Breast epithelium (tissue), 4 donors: ENCODE results near the gene KLF7. TPM values are rescaled to one million over a fixed set of nuclear protein-coding genes. Genes with fewer than 3 reads are reported as not detected.

Experiments
- DNase-seq, 2 donors: peaks; one replicate each; pipeline ENCODE4 v3.0.0-alpha.2; 2019; ENCODE audit warnings: low spot score in 2 of 2
- H3K27ac ChIP-seq, 2 donors: fragments of 200-600 bp; sonication (generic) in 1 of 2; one replicate each; pipeline ENCODE4 v1.5.1; 2016 to 2019; ENCODE audit warnings: mild to moderate bottlenecking in 1 of 2
- H3K27me3 ChIP-seq, 2 donors: fragments of 200-600 bp; sonication (generic) in 1 of 2; one replicate each; pipeline versions ENCODE4 v1.5.1 to v1.6.0; 2017 to 2019; ENCODE audit warnings: control low read depth in 1 of 2, mild to moderate bottlenecking in 1 of 2
- H3K36me3 ChIP-seq: fragments of 200-600 bp; one replicate; pipeline ENCODE4 v1.5.1; 2019
- H3K4me1 ChIP-seq, 2 donors: fragments of 200-600 bp; sonication (generic); one replicate each; pipeline ENCODE4 v1.5.1; 2016 to 2019; ENCODE audit warnings: control low read depth in 1 of 2
- H3K4me3 ChIP-seq, 3 donors: fragments of 200-600 bp; sonication (generic); 1 replicate in 2 of 3; 2 replicates in 1 of 3; pipeline ENCODE4 v1.5.1; 2016 to 2019; ENCODE audit warnings: mild to moderate bottlenecking in 3 of 3, moderate library complexity in 2 of 3
- H3K9me3 ChIP-seq, 2 donors: fragments of 200-600 bp; sonication (generic) in 1 of 2; one replicate each; pipeline ENCODE4 v1.5.1; 2016 to 2019; ENCODE audit warnings: control low read depth in 1 of 2
- POLR2A ChIP-seq: fragments of 450-650 bp; IDR thresholded peaks from one replicate; pipeline ENCODE4 v1.6.1; 2016; ENCODE audit warnings: antibody characterized with exemption, mild to moderate bottlenecking, moderate library complexity
- POLR2AphosphoS5 ChIP-seq, 3 donors: sonication (generic); formaldehyde crosslinking; IDR thresholded peaks; one replicate each; pipeline ENCODE4 v1.6.1; 2017; ENCODE audit warnings: antibody characterized with exemption in 3 of 3
- intact Hi-C: fragments of 100-400 bp; cut with DNase I; formaldehyde crosslinking; loops from one replicate; pipeline ENCODE4 v1.15.1; 2023; ENCODE audit warnings: low total_unique reads
- total RNA-seq, 3 donors: library from RNA; depleted of rRNA; stranded (reverse); fragments of >200 nt; gene quantifications; one replicate each; pipeline ENCODE4 v1.1.0, GENCODE V29; 2016
- TF ChIP-seq, protein P1 (sequence below), 3 donors: fragments of 450-650 bp; IDR thresholded peaks; one replicate each; pipeline ENCODE4 v1.5.1; 2016 to 2017; ENCODE audit warnings: antibody characterized with exemption in 3 of 3, mild to moderate bottlenecking in 3 of 3, moderate library complexity in 3 of 3

The KLF7 gene
- total RNA-seq, 3 donors from 2014 or later, result 21.0 to 40.7 (median 37.3) TPM

GRCh38 chr2:207160115-207160514 is 5.6 kb downstream of the KLF7 start:
- intact Hi-C loops, result no loop called here

GRCh38 chr2:207159002-207159401 is 6.7 kb downstream of the KLF7 start:
- no peaks in the 10 kb centered on the region for H3K36me3 ChIP-seq
- no peak overlapping the region for H3K27ac ChIP-seq
- TF ChIP-seq POLR2AphosphoS5 (IDR thresholded peaks at IDR 0.05) (no peak), POLR2A (no peak)
- TF ChIP-seq, protein P1, sequence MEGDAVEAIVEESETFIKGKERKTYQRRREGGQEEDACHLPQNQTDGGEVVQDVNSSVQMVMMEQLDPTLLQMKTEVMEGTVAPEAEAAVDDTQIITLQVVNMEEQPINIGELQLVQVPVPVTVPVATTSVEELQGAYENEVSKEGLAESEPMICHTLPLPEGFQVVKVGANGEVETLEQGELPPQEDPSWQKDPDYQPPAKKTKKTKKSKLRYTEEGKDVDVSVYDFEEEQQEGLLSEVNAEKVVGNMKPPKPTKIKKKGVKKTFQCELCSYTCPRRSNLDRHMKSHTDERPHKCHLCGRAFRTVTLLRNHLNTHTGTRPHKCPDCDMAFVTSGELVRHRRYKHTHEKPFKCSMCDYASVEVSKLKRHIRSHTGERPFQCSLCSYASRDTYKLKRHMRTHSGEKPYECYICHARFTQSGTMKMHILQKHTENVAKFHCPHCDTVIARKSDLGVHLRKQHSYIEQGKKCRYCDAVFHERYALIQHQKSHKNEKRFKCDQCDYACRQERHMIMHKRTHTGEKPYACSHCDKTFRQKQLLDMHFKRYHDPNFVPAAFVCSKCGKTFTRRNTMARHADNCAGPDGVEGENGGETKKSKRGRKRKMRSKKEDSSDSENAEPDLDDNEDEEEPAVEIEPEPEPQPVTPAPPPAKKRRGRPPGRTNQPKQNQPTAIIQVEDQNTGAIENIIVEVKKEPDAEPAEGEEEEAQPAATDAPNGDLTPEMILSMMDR (IDR thresholded peaks at IDR 0.05), result no peak
- no peak for DNase-seq
- intact Hi-C loops, result no loop called here
- peaks cover 0 to 11% of the 10 kb centered on the region in 2 donors for H3K4me1 ChIP-seq
- no peaks in the 10 kb centered on the region for H3K27me3 ChIP-seq
- no peaks in the 10 kb centered on the region for H3K9me3 ChIP-seq
- H3K4me3 ChIP-seq, result no peak overlapping the region

More at GRCh38 chr2:207160115-207160514, 5.6 kb downstream of the KLF7 start:
- Histone ChIP-seq H3K27ac (peak overlapping the region in 1 of 2 donors; percentile 6), H3K4me1 (peaks cover 0 to 11% of the 10 kb centered on the region in 2 donors), H3K36me3 (no peaks in the 10 kb centered on the region), H3K27me3 (no peaks in the 10 kb centered on the region), H3K9me3 (no peaks in the 10 kb centered on the region), H3K4me3 (no peak overlapping the region)
- TF ChIP-seq, protein P1 (IDR thresholded peaks at IDR 0.05), result no peak
- TF ChIP-seq POLR2AphosphoS5 (IDR thresholded peaks at IDR 0.05) (no peak), POLR2A (no peak)
- no peak for DNase-seq

DNA sequence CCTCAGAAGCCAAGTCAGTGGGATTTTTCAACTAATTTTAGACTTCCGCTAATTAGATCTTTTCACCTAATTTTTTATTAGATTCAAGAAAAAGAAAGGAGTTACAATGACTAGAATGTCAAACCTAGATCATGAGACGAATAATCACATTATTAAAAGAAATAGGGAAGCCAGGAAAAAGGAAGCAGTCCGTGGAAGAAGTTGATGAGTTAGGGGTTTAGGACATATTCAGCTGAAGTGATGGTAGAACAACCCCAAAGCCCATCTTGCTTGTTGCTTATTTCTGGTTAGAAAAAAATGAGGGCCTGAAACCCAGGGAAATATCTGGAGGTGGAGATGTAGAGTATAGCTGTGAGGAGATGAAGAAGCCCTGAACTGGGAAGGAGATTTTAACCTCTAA is 8.0 kb downstream of the KLF7 start:
- Histone ChIP-seq H3K4me3 (no peak overlapping the region), H3K9me3 (no peaks in the 10 kb centered on the region), H3K27me3 (no peaks in the 10 kb centered on the region), H3K4me1 (peaks cover 0 to 18% of the 10 kb centered on the region in 2 donors), H3K36me3 (no peaks in the 10 kb centered on the region), H3K27ac (no peak overlapping the region)
- TF ChIP-seq, protein P1 (IDR thresholded peaks at IDR 0.05), result no peak
- TF ChIP-seq POLR2AphosphoS5 (IDR thresholded peaks at IDR 0.05) (no peak), POLR2A (no peak)
- DNase-seq, result no peak
- intact Hi-C loops, result no loop called here

- TF ChIP-seq, protein P1 (IDR thresholded peaks at IDR 0.05), result no peak
- TF ChIP-seq POLR2AphosphoS5 (IDR thresholded peaks at IDR 0.05) (no peak), POLR2A (no peak)
- Histone ChIP-seq H3K27ac (no peak overlapping the region), H3K4me3 (no peak overlapping the region), H3K36me3 (no peaks in the 10 kb centered on the region), H3K27me3 (no peaks in the 10 kb centered on the region), H3K9me3 (no peaks in the 10 kb centered on the region), H3K4me1 (peaks cover 0 to 22% of the 10 kb centered on the region in 2 donors)
- intact Hi-C loops, result no loop called here
- DNase-seq, result no peak
These were observed 8.6 kb downstream of the KLF7 start for GRCh38 chr2:207157162-207157481.

DNA sequence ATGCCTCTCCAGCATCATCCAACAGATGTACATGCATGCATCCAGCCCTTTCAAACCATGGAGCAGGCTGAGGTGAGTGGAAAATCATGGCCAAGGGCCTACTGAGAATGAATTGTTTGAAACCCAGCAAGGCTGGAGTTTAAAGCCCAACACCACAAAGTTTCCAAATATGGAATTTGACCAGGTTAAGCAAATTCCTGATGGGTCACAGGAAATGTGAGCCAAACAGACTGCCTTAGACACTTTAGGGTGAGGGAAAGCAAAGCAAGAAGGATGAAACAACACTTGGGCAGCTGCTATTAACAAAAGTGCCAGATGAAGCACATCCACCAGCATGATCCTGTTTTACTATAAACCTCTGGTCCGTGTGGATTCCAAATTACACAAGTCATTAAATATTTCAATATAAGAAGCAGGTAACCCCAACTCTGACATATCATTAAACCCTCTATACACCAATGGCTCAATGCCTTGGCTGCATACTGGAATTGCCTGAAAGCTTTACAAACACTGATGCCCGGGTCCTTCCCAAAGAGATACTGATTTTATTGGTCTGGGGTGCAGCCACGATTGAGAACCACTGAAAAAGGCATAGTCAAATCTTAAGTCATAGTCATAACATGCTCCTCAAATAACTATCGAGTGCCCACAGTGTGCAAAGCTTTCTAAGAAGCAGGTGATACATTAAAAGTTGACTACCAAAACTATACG is 9.1 kb downstream of the KLF7 start:
- no peaks in the 10 kb centered on the region for H3K9me3 ChIP-seq
- H3K27me3 ChIP-seq, result no peaks in the 10 kb centered on the region
- DNase-seq, result no peak
- no peak for TF ChIP-seq POLR2AphosphoS5 (IDR thresholded peaks at IDR 0.05)
- TF ChIP-seq, protein P1 (IDR thresholded peaks at IDR 0.05), result no peak
- TF ChIP-seq POLR2A, result no peak
- H3K4me1 ChIP-seq, result peaks cover 0 to 22% of the 10 kb centered on the region in 2 donors
- H3K36me3 ChIP-seq, result no peaks in the 10 kb centered on the region
- no peak overlapping the region for H3K27ac ChIP-seq
- no peak overlapping the region for H3K4me3 ChIP-seq
- intact Hi-C loops, result no loop called here
